HCT116 (cell line): ENCODE data around the gene PTPN22. TPM values are rescaled to one million over a fixed set of nuclear protein-coding genes. Genes with fewer than 3 reads are reported as not detected.

Experiments used
- ATAC-seq: fragments of 200-7000 bp; cut with Tn5 transposase; 2 replicates; pipeline ENCODE4 v1.9.1; 2020; ENCODE audit warnings: mild to moderate bottlenecking, moderate library complexity
- BruUV-seq: library from RNA; stranded (reverse); fragments of 400-500 nt; replicated peaks from 2 replicates; lab custom pipeline; 2021; lab: Mats Ljungman, UMichigan
- CTCF ChIA-PET: fragments of 300-600 bp; sonication (Branson Sonifier 250); formaldehyde crosslinking; loops from one replicate; lab custom pipeline; 2021; ENCODE audit warnings: antibody characterized with exemption; lab: Charles Lee
- POLR2A ChIA-PET: fragments of 300-600, 350-600 bp; sonication (Branson Sonifier 250); formaldehyde crosslinking; loops from one replicate; lab custom pipeline; 2021; ENCODE audit warnings: antibody characterized with exemption; lab: Charles Lee
- RAD21 ChIA-PET, 2 experiments: fragments of 300-600 bp; sonication (Branson Sonifier 250); formaldehyde crosslinking; loops; one replicate each; lab custom pipeline; 2023; ENCODE audit warnings: low total read pairs in 2 of 2; ENCODE audit not compliant: uncharacterized antibody in 2 of 2, unreplicated experiment in 2 of 2, low non-redundant PET in 1 of 2; lab: Charles Lee
- DNase-seq: peaks from one replicate; pipeline ENCODE4 v3.0.0-alpha.2; 2010; ENCODE audit warnings: low read depth, low spot score
- H2AFZ ChIP-seq: fragments of 200-600 bp; shearing (Covaris generic), sonication (generic); 2 replicates; pipeline ENCODE4 v1.6.1; 2017; ENCODE audit warnings: low read depth, mixed run types, mixed read lengths, antibody characterized with exemption, low read length; ENCODE audit not compliant: poor library complexity, severe bottlenecking
- H3K27ac ChIP-seq: 2 replicates; pipeline ENCODE4 v1.5.1; 2012; ENCODE audit warnings: low read depth, low read length
- H3K27me3 ChIP-seq: fragments of 200-600 bp; sonication (generic); 2 replicates; pipeline ENCODE4 v1.6.1; 2016; ENCODE audit warnings: mixed run types, low read length, mixed read lengths; ENCODE audit not compliant: insufficient read depth
- H3K36me3 ChIP-seq, 2 experiments: fragments of 200-500 bp in 1 of 2; fragments of 200-600 bp in 1 of 2; sonication (Bioruptor generic) in 1 of 2; sonication (generic) in 1 of 2; 2 replicates each; pipeline versions ENCODE4 v1.5.1 to v1.6.1; 2014 to 2016; ENCODE audit warnings: low read length in 2 of 2, inconsistent platforms in 1 of 2, mixed read lengths in 1 of 2, mixed run types in 1 of 2; ENCODE audit not compliant: insufficient read depth in 2 of 2, control insufficient read depth in 1 of 2
- H3K4me1 ChIP-seq, 2 experiments: fragments of 200-600 bp in 1 of 2; sonication (generic) in 1 of 2; 2 replicates each; pipeline versions ENCODE4 v1.5.1 to v1.6.1; 2012 to 2017; ENCODE audit warnings: low read length in 2 of 2, inconsistent platforms in 1 of 2, mild to moderate bottlenecking in 1 of 2, mixed read lengths in 1 of 2, mixed run types in 1 of 2, moderate library complexity in 1 of 2; ENCODE audit not compliant: insufficient read depth in 2 of 2, control insufficient read depth in 1 of 2
- H3K4me2 ChIP-seq: fragments of 200-600 bp; sonication (generic); 2 replicates; pipeline ENCODE4 v1.6.1; 2017; ENCODE audit warnings: mixed run types, low read length, mixed read lengths
- H3K4me3 ChIP-seq, 2 experiments: fragments of 200-600 bp in 1 of 2; sonication (generic) in 1 of 2; replicated peaks in 1 of 2; 2 replicates each; pipeline ENCODE4 v1.5.1; 2011 to 2016; ENCODE audit warnings: low read length in 2 of 2, control low read depth in 1 of 2, low read depth in 1 of 2, mild to moderate bottlenecking in 1 of 2, mixed read lengths in 1 of 2, mixed run types in 1 of 2
- H3K79me2 ChIP-seq: fragments of 200-600 bp; sonication (generic); 2 replicates; pipeline ENCODE4 v1.6.1; 2017; ENCODE audit warnings: mild to moderate bottlenecking, mixed run types, low read length, moderate library complexity, mixed read lengths; ENCODE audit not compliant: insufficient read depth
- H3K9ac ChIP-seq: fragments of 200-600 bp; sonication (generic); 2 replicates; pipeline ENCODE4 v1.6.1; 2016; ENCODE audit warnings: low read length, mixed read lengths
- H3K9me2 ChIP-seq: fragments of 200-600 bp; sonication (generic), shearing (Covaris generic); 2 replicates; pipeline ENCODE4 v1.6.1; 2017; ENCODE audit warnings: mixed run types, mild to moderate bottlenecking, moderate library complexity; ENCODE audit not compliant: insufficient read depth
- H3K9me3 ChIP-seq, 2 experiments: fragments of 200-500 bp in 1 of 2; fragments of 200-600 bp in 1 of 2; sonication (Bioruptor generic) in 1 of 2; sonication (generic) in 1 of 2; 2 replicates each; pipeline ENCODE4 v1.6.1; 2014 to 2017; ENCODE audit warnings: low read length in 2 of 2, mixed read lengths in 2 of 2, inconsistent platforms in 1 of 2, low read depth in 1 of 2, mild to moderate bottlenecking in 1 of 2, mixed run types in 1 of 2, moderate library complexity in 1 of 2; ENCODE audit not compliant: control insufficient read depth in 1 of 2, insufficient read depth in 1 of 2
- H4K20me1 ChIP-seq: fragments of 200-600 bp; sonication (generic), shearing (Covaris generic); 2 replicates; pipeline ENCODE4 v1.6.1; 2017; ENCODE audit warnings: mixed run types, mild to moderate bottlenecking, moderate library complexity; ENCODE audit not compliant: insufficient read depth
- CBX3 ChIP-seq: IDR thresholded peaks from 2 replicates; pipeline ENCODE4 v1.6.1; 2012; ENCODE audit warnings: low read depth
- CEBPB ChIP-seq: IDR thresholded peaks from 2 replicates; pipeline ENCODE4 v1.6.1; 2012; ENCODE audit warnings: low read depth
- EZH2 ChIP-seq: fragments of 200-600 bp; sonication (generic); IDR thresholded peaks from 2 replicates; pipeline ENCODE4 v1.6.1; 2017; ENCODE audit warnings: antibody characterized with exemption, mixed run types
- EZH2phosphoT487 ChIP-seq: fragments of 200-600 bp; IDR thresholded peaks from 2 replicates; pipeline ENCODE4 v1.6.1; 2018; ENCODE audit warnings: antibody characterized with exemption, borderline replicate concordance
- FOSL1 ChIP-seq: IDR thresholded peaks from 2 replicates; pipeline ENCODE4 v1.6.1; 2012; ENCODE audit warnings: low read depth
- JUND ChIP-seq: IDR thresholded peaks from 2 replicates; pipeline ENCODE4 v1.6.1; 2012
- POLR2AphosphoS5 ChIP-seq: IDR thresholded peaks from 2 replicates; pipeline ENCODE4 v1.6.1; 2011; ENCODE audit warnings: mild to moderate bottlenecking, low read depth, low read length, moderate library complexity
- RAD21 ChIP-seq: IDR thresholded peaks from 2 replicates; pipeline ENCODE4 v1.6.1; 2012; ENCODE audit warnings: low read depth, mild to moderate bottlenecking
- SIN3A ChIP-seq: IDR thresholded peaks from 2 replicates; pipeline ENCODE4 v1.6.1; 2012; ENCODE audit warnings: low read depth
- SP1 ChIP-seq: IDR thresholded peaks from 2 replicates; pipeline ENCODE4 v1.6.1; 2012; ENCODE audit warnings: low read depth
- SRF ChIP-seq: IDR thresholded peaks from 2 replicates; pipeline ENCODE4 v1.6.1; 2012; ENCODE audit warnings: low read depth
- TCF7L2 ChIP-seq: IDR thresholded peaks from 2 replicates; pipeline ENCODE4 v1.7.0; 2011; ENCODE audit warnings: borderline replicate concordance, inconsistent platforms; ENCODE audit not compliant: insufficient read depth, insufficient read length; ENCODE audit errors: extremely low read depth
- ZFX ChIP-seq: fragments of 450-650 bp; IDR thresholded peaks from 2 replicates; pipeline ENCODE4 v1.6.1; 2017
- ZNF274 ChIP-seq: fragments of 200-500 bp; sonication (Bioruptor generic); IDR thresholded peaks from 2 replicates; pipeline ENCODE4 v1.6.1; 2014; ENCODE audit warnings: mild to moderate bottlenecking, low read depth, low read length, inconsistent platforms
- intact Hi-C: fragments of 100-400 bp; cut with micrococcal nuclease; formaldehyde crosslinking; loops from 2 replicates; pipeline ENCODE4 v1.10.0; 2022
- total RNA-seq: library from RNA; stranded (reverse); gene quantifications from one replicate; pipeline ENCODE4 v1.2.1, GENCODE V29; 2021; ENCODE audit not compliant: unreplicated experiment
- TF ChIP-seq, protein P1 (sequence below): IDR thresholded peaks from 2 replicates; pipeline ENCODE4 v1.6.1; 2012
- TF ChIP-seq, protein P2 (sequence below): IDR thresholded peaks from 2 replicates; pipeline ENCODE4 v1.6.1; 2012
- TF ChIP-seq, protein P3 (sequence below): IDR thresholded peaks from 2 replicates; pipeline ENCODE4 v1.6.1; 2012; ENCODE audit warnings: low read depth

Gene PTPN22
- total RNA-seq, 1 experiment from 2014 or later: 0.17 TPM

DNA sequence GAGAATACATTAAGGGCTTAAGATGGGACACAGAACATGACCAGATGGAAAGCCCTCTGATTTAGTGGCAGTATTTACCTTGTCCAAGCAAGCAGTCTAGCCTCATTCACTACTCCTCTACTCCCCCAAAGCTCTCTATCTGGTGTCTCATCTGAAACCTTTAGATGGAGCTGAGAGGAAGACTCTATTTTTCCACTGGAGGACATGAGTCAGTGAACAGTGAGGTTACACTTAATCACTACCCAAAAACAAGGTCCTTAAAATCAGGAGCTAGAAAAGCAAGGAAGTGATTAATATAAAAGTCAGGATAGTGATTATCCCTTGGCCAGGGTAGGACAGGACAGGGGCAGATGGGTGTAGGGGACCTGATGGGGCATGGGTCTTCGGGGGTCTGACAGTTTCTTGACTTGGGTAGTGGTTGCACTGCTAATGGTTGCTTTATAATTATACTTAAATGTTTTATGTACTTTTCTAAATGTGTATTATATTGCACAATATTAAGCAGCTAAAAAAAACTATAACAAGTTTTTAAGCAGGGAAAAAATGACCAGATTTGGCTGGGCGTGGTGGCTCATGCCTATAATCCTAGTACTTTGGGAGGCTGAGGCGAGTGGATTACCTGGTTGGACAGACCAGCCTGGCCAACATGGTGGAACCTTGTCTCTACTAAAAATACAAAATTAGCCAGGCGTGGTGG, 3.0 kb downstream of the PTPN22 start:
- ChIA-PET RAD21 (no interaction called here), CTCF (no interaction called here), POLR2A (interaction anchor here (0.5 kb wide), 1 partner anchor 8 kb away, joined by 3 read pairs; no protein-coding TSS in a partner anchor)
- Histone ChIP-seq H3K9me2 (no peaks in the 10 kb centered on the region), H3K9me3 (no peaks in the 10 kb centered on the region), H3K27me3 (no peaks in the 10 kb centered on the region), H3K9ac (no peak overlapping the region), H3K4me3 (no peak overlapping the region), H3K4me2 (no peak overlapping the region), H2AFZ (peak overlapping the region; percentile 14), H3K27ac (no peak overlapping the region), H3K36me3 (no peaks in the 10 kb centered on the region), H3K79me2 (no peaks in the 10 kb centered on the region), H3K4me1 (no peaks in the 10 kb centered on the region), H4K20me1 (no peaks in the 10 kb centered on the region)
- no peak for ATAC-seq
- no peak for DNase-seq
- no peak for TF ChIP-seq RAD21
- TF ChIP-seq SRF: no peak
- no peak for TF ChIP-seq ZFX
- TF ChIP-seq SP1: peak; percentile 21; the same call in 1 of the 2 replicates
- peak; percentile 35; the same call in 1 of the 2 replicates for TF ChIP-seq JUND
- TF ChIP-seq POLR2AphosphoS5: no peak
- TF ChIP-seq FOSL1: peak; percentile 57; the same call in 1 of the 2 replicates
- intact Hi-C loops: no loop called here
- no TSS peak for BruUV-seq

DNA sequence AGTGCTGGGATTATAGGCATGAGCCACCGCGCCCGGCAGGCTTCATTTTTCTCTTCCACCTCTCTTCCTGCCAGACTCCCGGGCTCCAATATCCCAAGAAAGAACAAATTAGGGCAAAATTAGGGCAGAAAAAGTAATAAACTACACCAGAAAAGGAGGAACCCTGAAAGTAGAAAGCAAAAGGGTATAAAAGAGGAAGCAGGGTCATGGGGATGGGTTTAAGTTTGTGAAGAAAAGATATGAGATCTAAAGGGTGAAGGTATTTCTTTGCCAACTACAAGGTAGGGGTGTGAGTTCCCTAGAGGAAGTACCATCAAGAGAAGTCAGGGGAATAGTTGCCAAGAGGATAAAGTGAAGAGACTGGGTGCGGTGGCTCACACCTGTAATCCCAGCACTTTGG, 9.9 kb downstream of the PTPN22 start:
- H3K4me2 ChIP-seq: no peak overlapping the region
- H3K9ac ChIP-seq: no peak overlapping the region
- ChIA-PET POLR2A (no interaction called here), RAD21 (no interaction called here), CTCF (no interaction called here)
- no TSS peak for BruUV-seq
- H2AFZ ChIP-seq: no peak overlapping the region
- no peak overlapping the region for H3K27ac ChIP-seq
- no peaks in the 10 kb centered on the region for H3K9me2 ChIP-seq
- no peak for DNase-seq
- no peak overlapping the region for H3K4me3 ChIP-seq
- H3K36me3 ChIP-seq: no peaks in the 10 kb centered on the region
- no peaks in the 10 kb centered on the region for H4K20me1 ChIP-seq
- H3K4me1 ChIP-seq: peaks cover 0 to 6% of the 10 kb centered on the region in 2 experiments; a peak in 1 of 4 replicates
- ATAC-seq: no peak
- H3K79me2 ChIP-seq: no peaks in the 10 kb centered on the region
- H3K27me3 ChIP-seq: no peaks in the 10 kb centered on the region
- intact Hi-C loops: no loop called here
- TF ChIP-seq, protein P1, sequence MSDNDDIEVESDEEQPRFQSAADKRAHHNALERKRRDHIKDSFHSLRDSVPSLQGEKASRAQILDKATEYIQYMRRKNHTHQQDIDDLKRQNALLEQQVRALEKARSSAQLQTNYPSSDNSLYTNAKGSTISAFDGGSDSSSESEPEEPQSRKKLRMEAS: no peak
- TF ChIP-seq, protein P2, sequence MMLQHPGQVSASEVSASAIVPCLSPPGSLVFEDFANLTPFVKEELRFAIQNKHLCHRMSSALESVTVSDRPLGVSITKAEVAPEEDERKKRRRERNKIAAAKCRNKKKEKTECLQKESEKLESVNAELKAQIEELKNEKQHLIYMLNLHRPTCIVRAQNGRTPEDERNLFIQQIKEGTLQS: no peak
- no peak for TF ChIP-seq RAD21
- no peak for TF ChIP-seq SIN3A
- TF ChIP-seq CEBPB: no peak
- TF ChIP-seq JUND: no peak
- TF ChIP-seq CBX3: no peak
- no peak for TF ChIP-seq SP1
- no peak for TF ChIP-seq EZH2
- TF ChIP-seq POLR2AphosphoS5: no peak
- TF ChIP-seq TCF7L2: no peak
- no peak for TF ChIP-seq EZH2phosphoT487
- TF ChIP-seq, protein P3, sequence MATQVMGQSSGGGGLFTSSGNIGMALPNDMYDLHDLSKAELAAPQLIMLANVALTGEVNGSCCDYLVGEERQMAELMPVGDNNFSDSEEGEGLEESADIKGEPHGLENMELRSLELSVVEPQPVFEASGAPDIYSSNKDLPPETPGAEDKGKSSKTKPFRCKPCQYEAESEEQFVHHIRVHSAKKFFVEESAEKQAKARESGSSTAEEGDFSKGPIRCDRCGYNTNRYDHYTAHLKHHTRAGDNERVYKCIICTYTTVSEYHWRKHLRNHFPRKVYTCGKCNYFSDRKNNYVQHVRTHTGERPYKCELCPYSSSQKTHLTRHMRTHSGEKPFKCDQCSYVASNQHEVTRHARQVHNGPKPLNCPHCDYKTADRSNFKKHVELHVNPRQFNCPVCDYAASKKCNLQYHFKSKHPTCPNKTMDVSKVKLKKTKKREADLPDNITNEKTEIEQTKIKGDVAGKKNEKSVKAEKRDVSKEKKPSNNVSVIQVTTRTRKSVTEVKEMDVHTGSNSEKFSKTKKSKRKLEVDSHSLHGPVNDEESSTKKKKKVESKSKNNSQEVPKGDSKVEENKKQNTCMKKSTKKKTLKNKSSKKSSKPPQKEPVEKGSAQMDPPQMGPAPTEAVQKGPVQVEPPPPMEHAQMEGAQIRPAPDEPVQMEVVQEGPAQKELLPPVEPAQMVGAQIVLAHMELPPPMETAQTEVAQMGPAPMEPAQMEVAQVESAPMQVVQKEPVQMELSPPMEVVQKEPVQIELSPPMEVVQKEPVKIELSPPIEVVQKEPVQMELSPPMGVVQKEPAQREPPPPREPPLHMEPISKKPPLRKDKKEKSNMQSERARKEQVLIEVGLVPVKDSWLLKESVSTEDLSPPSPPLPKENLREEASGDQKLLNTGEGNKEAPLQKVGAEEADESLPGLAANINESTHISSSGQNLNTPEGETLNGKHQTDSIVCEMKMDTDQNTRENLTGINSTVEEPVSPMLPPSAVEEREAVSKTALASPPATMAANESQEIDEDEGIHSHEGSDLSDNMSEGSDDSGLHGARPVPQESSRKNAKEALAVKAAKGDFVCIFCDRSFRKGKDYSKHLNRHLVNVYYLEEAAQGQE: no peak
- TF ChIP-seq ZNF274: no peak
- no peak for TF ChIP-seq FOSL1
- TF ChIP-seq ZFX: no peak
- TF ChIP-seq, all 23 proteins: peak for 0
- no peaks in the 10 kb centered on the region for H3K9me3 ChIP-seq
